ENCODE results near the gene ABCG4.

DNA sequence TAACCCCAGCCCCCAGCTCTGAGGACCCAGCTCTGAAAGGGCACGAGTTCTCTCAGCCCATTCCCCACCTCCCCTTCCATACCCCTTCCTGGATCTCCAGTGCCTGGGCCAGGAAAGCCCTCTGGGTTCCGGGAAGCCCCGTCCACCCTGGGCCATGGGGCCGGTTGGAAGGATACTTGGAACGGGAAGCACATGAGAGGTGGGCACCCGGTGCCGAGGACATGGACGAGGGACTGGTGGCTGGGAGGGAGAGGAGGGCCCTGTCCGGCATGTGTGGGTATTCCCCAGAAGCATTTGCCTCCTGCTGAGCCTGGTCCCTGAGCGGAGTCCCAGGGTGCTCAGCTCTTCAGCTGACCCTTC, 32.6 kb upstream of the ABCG4 start:
- no peak for TF ChIP-seq POLR2A (IDR thresholded peaks at IDR 0.05)
- TF ChIP-seq POLR2AphosphoS5 (IDR thresholded peaks at IDR 0.05) = no peak
- TF ChIP-seq EP300 (IDR thresholded peaks at IDR 0.05; ENCODE audit: low read depth) = no peak
